Measurements from ENCODE around the gene COL25A1.
"Not testable (repeated sequence)": the region's sequence is repeated elsewhere in the genome, so short reads cannot be mapped to it uniquely, and the experiment has no call there.

The COL25A1 gene

GRCh38 chr4:108965472-108966076, 336.9 kb downstream of the COL25A1 start:
- DNase-seq = no peak

- no peak for DNase-seq
Measured at GRCh38 chr4:108965016-108965415, 337.4 kb downstream of the COL25A1 start.

GRCh38 chr4:108963910-108964309, 338.5 kb downstream of the COL25A1 start:
- no peak for DNase-seq

DNA sequence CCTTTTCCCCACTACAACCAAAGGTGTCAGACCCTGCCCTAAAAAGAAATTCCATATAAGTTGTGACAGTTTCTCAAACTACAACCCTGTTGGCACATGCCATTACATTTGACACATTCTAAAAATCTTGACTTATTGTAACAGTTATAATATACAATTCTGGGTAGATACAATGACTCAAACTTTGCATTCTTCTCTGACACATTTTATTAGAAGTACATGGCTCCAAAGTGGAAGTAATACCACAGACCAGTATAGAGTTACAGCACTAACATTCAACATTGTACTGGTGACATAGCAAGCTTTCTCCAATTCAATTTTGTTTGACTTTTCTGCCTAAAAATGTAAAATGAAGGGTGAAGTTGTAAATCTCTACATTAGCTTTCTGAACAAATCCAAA, 343.0 kb downstream of the COL25A1 start:
- DNase-seq = no peak

- DNase-seq = no peak
Measured at GRCh38 chr4:108954880-108955279, 347.6 kb downstream of the COL25A1 start.

DNA sequence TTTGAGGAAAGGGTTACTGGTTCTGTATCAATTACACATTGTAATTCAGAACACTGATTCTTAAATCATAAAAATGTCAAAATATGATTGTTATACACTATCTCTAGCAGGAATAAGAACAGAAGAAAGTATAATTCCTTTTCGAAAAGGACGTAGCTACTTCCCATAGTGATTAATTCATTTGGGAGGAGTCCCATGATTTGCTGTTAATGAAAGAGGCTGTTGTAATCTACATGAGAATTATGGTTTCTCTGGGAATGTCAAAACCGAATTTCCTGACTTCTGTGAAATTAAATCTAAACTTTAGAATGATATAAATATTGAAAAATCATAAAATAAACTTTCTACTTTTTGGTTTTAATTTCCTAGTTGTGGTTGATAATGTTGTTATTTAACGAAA, 348.5 kb downstream of the COL25A1 start:
- DNase-seq = no peak

DNA sequence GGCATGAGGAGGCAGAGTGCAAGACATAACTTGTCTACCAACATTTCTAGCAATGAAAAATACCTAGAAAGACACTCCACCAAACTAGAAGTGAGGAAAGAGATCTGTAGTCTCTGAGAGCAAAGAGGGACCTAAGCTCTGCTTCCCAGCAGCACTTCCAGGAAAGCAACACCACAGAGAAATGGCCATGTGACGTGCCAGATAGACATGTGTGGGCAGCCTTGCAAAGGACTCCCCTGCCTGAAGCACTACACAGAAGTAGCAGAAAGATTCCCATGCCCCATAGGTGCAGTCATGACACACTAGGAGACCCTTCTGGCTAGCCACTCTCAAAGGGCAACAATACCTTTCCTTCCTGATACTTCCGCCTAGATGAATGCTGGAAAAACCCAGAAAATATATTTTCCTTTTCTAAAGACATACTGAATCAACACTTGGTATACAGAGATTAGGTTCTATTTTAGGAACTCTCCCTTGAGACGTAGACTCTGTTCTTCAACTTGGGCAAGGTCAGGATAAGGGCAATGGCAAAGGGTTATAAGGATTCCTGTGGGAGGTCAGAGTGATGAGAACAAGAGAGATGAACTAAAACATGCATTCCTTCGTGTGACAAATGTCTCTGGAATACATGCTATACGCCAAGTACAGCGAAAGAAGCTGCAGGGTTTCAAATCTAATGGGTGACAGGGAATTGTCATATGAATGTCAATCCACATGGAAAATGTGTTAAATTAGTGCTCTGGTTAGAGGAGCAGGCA, 352.1 kb downstream of the COL25A1 start:
- DNase-seq = no peak

DNA sequence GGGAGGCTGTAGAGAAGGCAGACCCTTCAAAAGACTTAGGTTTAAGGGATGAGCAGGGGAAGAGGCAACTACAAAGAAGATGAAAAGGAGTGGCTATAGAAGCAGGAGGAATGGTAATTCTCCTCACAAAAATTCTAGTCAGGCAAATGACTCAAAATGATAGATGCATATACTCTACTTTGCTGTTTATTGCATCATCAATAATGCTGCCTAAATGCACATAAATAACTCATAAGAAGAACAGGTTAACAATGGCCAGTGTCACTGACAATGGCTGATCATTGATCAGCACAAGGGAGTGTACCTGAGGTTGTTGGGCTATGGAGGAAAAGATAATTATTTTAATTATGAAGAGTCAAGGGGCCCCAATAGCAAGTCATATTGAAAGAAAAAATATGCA, 354.9 kb downstream of the COL25A1 start:
- DNase-seq = no peak

- DNase-seq = no peak
Measured at GRCh38 chr4:108946237-108946636, 356.2 kb downstream of the COL25A1 start.

DNA sequence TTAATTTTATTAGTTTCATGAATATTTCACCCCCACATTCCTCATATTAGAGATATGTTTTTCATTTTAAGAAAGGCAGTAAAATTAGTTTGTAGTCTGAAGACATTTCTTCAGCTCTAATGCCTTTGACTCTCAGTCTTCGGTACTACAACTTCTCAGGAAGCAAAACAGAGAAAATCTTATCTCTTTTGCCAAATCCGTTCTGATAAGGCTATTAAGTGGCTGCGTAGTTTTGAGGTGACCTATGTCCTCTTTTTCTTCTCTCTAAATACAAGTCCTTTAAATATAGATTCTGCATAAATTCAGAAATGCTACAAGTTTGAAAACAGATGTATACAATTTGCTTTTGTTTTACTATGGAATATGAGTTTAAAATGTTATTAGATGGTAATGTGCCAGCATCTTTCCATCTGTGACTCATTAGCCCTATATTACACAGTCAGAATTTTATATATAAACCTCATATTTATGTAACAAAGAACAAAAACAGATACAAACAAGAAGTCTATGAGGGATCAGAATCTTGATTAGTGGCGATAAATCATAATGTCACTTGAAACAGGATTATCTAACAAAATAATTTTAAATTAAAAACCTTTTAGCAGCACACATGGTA, 358.4 kb downstream of the COL25A1 start:
- no peak for DNase-seq

DNA sequence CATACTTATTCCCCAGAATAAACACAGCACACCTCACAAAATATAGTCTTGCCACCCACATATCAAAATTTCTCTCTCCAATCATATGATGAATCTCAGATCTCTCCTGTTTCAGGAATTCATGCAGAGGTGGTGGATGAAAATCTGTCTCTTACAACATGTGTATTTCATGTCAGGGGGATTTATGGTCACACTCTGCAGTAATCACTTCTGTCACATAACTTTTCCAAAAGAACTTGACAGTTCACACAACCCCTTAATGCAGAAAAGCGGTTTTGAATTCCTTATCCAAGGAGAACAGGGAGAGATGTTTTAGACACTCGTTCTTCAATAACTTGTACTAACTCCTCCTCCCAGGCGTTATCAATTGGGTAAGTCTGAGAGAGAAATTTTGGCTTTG, 359.1 kb downstream of the COL25A1 start:
- DNase-seq = no peak

DNA sequence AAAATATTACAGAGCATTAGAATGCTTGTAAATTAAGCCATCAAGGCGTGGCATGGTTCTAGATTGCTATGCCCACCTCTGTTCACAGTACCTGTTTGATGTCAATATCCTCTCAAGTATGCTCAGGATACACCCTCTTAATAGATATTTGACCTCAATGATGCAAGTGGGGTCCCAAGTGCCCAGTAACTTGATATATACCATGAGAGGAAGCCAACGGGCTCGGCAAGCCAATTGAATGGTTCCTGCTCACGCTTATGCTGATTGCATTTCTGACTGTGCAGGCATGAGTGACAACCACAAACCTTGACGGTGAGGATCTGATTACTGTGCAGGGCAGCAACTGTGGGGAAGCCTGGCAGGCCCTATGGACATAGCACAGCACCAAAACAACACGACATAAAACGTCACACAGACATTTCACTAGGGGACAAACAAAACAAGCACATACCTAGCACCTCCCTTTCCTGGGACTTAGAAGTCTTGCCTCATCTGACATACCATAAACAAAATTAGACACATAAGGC, 360.5 kb downstream of the COL25A1 start:
- no peak for DNase-seq

GRCh38 chr4:108940634-108941033, 361.8 kb downstream of the COL25A1 start:
- DNase-seq = no peak

- no peak for DNase-seq
Measured at GRCh38 chr4:108940149-108940548, 362.3 kb downstream of the COL25A1 start.

DNA sequence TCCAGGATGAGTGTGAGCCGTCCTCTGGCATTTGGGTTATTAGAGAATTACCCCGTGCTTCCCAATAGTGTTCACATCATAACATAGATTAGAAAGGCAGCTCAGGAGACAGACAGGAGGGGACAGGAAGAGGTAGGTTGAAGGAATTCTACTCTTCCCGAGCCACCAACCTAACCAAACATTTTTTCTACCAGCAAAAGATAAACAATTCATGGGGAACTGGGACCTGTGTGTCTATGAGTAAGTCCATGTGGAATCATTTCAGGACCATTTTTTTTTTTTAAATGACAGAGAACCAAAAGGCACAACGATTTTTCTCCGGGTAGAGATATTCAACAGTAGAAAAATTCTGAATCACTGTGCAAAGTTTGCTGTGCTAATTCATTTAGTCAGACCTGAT, 365.4 kb downstream of the COL25A1 start:
- no peak for DNase-seq

GRCh38 chr4:108933925-108934324, 368.5 kb downstream of the COL25A1 start:
- DNase-seq = not testable (repeated sequence)

DNA sequence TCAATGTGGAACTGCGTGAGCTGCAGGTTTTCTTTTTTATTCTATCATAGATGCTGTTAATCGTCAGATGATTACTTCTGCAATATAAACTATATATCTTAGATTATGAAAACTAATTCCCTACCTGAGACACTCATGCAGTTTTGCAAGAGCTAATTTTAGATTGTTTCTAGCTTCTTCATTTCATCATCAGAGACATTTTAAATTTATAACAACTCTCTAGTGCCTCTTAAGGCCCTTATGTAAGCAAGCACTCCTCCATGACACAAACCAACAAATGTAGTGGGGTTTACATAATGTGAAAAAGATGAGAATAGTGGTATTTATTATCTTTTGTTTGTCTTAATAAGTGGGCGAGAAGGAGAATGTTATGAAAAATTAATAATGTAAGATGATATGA, 369.4 kb downstream of the COL25A1 start:
- no peak for DNase-seq

DNA sequence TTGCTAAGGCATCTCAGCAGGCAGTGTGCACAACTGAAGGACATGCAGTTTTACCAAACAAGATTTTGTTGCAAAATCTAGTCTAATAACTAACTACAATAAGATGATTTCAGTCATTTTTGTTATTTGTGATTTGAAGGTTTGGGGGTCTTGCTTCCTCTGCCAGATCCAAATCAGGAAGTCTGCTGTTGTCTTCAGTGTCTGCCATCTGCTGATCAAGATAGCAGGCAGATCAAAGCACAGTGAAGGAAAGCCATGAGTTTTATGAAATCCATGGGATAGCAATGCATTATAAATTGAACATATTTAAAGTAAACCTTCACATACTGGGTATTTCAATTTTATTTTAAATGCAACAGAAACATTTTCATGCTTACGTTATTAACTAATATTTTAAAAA, 370.5 kb downstream of the COL25A1 start:
- DNase-seq = no peak

GRCh38 chr4:108930186-108930585, 372.3 kb downstream of the COL25A1 start:
- no peak for DNase-seq

- no peak for DNase-seq
Measured at GRCh38 chr4:108926781-108927180, 375.7 kb downstream of the COL25A1 start.

DNA sequence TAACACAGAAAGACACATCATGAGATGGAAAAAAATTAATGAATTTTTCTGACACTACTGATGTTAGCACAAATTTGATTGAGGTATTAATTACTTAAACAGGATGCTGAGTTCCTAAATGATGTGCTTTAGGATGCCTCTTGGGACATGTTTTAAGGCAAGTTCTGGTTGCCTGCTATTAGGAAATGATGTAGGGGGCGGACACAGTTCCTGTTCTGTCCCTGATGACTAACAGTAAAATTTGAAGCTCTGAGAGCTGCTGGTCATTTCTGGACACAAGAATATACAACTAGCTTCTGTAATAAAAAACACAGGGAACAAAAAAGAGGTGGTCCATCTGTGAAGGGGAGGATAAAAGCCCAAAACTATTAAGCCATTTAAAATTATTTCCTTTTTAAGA, 376.4 kb downstream of the COL25A1 start:
- no peak for DNase-seq

DNA sequence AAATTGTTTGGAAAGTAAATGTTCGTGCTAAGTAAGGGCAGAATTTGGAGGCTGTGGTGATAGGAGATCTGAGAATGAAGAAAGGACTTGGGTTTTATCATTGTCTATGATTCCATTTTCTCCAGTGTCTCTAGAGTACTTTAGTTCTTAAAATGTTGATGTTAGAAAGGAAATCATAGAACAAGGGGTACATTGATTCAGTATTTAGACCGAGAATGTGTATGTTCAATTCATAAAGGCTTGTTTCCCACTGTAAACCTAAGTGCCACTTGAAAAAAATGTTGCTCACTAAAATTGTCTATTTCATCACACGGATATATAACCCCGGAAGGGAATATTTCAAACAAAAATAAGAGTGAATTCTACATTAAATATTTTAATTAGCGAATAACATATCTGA, 380.3 kb downstream of the COL25A1 start:
- no peak for DNase-seq
